Parietal lobe (tissue), 2 donors: Measurements from ENCODE around the gene PAQR7. TPM values are rescaled to one million over a fixed set of nuclear protein-coding genes. Genes with fewer than 3 reads are reported as not detected.

ENCODE experiments used
- small RNA-seq: library from RNA; depleted of rRNA; stranded (forward); fragments of <200 nt; gene quantifications from one replicate; pipeline ENCODE3, GENCODE V24; 2014; ENCODE audit warnings: low replicate concordance
- total RNA-seq: library from RNA; depleted of rRNA; stranded (reverse); fragments of >200 nt; gene quantifications from one replicate; pipeline ENCODE4 v1.2.3, GENCODE V29; 2014

The PAQR7 gene, protein sequence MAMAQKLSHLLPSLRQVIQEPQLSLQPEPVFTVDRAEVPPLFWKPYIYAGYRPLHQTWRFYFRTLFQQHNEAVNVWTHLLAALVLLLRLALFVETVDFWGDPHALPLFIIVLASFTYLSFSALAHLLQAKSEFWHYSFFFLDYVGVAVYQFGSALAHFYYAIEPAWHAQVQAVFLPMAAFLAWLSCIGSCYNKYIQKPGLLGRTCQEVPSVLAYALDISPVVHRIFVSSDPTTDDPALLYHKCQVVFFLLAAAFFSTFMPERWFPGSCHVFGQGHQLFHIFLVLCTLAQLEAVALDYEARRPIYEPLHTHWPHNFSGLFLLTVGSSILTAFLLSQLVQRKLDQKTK
- total RNA-seq = 6.6 TPM

DNA sequence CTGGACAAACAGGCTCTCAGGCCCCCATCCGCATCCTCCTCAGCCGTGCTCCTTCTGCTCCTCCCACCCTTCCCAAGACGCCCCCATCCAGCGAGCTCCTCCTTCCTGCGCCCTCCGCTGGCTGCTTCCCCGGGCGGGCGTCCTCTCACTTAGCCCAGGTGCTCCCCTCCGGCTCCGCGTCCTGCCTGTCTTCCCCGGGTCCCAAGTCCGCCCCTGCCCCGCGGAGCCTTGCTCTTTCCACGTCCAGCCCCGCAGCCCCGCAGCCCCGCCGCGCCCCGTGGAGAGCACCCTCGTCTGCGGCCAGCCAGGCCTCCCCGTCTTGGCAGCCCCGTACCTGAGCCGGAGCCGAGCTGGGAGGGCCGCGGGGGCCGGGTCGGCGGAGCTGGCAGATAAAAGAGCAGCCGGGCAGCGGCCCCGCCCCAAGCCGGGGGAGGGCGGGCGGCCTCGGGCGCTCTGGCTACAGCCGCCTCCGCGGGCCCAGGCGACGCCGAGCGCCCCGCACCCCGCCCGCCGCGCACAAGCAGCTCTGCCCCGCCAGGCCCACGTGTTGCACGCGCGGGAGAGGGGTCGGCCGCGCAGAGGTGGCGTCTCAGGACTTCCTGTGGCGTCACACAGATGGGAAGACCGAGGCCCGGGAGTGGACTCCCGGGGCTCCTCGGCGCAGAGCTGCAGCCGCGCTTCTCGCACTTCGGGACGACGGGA, at the start of gene PAQR7:
Gene PAQR7, minus strand, starts transcription at position 555 of the 702 bp plus-strand sequence. CDS start 11,869 bp downstream, outside the sequence.

DNA sequence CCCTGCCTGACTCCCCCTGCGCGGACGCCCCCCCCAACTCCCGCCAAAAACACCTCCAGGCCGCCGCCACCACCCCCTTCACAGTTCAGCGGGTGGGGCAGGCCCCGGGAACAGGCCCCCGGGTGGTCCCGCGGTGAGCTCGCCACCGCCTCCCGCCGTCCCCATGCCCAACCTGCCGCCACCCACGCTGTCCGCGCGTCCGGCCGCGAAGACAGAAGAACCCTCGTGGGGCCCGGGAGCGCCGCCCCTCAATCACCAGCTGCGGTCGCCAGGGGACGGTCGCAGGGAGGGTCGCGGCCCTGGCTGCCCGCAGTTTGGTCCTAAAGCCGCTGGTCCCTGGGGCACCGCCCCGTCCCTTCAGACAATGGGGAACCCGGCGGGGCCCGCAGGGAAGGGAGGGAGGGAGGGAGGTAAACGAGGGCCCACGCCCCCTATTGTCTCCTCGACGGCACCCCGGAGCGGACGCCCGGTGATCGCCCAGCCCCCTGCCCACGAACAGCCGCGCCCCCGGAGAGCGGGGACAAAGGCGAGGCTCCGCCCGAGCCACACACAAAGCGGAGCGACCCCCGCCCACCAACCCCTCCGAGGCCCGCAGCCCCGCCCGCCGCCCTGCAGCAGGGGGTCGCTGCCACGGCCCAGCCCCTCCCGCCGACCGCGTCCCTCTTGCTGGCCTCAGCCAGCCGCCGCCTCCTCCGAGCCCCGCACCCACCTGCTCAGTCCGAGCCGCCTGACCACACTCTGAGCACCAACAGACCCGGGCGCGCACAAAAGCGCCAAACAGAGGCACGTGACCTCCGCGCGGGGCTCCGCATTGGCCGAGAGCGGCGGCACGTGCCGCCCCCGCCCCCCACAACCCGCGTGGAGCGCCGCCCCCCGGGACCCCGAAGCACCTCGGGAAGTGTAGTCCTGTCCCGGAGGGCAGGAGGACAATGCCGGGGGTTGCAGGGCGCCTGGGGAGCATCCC, 30.5 kb upstream of the PAQR7 start, which contains the start of gene STMN1:
Gene STMN1, minus strand, starts transcription at position 740 of the 964 bp plus-strand sequence. CDS start 1,743 bp downstream, outside the sequence.

DNA sequence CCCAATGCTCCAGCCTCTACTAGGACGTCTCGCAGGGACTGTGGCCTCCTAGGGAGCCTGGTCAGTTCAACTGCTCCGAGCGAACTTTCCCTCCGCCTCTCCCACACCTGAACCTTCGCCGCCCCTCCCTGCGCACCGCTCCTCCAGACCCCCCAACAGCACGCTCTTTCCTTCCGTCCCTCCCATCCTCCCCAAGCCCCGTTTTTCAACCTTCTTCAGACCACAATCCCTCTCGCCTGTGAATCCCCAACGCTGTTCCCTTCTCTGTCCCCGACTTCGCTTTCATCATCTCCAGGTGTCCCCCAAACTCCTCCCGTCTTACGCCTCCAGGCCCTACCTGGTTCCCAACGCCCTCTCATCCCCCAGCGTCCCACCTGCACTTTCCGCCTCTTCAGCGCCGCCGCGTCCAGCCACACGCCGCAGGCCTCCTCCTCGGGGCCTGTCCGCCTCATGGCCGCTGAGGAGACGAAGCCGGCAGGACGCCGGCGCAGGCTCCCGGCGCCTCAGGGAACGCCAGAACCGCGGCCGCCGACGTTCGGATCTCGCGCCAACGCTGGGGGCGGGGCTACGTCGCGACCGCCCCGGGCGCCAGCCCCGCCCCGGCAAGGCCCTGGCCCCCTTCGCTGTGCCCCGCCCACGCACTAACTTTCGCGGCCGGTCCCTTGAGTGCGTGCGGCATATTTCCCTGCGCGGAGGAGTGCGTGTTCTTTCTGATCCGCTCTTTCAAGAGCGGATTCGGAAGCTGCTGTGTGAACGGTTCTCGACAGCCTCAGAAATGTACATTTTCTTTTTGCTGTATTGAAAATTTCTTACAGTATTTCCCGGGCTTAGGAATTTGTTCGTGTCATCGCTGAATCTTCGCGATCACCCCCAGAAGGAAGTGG, 16.4 kb downstream of the PAQR7 start, which contains the start of gene AUNIP:
Gene AUNIP, minus strand, starts transcription at position 552 of the 884 bp plus-strand sequence. Its CDS starts 100 bp downstream, at position 452.

DNA sequence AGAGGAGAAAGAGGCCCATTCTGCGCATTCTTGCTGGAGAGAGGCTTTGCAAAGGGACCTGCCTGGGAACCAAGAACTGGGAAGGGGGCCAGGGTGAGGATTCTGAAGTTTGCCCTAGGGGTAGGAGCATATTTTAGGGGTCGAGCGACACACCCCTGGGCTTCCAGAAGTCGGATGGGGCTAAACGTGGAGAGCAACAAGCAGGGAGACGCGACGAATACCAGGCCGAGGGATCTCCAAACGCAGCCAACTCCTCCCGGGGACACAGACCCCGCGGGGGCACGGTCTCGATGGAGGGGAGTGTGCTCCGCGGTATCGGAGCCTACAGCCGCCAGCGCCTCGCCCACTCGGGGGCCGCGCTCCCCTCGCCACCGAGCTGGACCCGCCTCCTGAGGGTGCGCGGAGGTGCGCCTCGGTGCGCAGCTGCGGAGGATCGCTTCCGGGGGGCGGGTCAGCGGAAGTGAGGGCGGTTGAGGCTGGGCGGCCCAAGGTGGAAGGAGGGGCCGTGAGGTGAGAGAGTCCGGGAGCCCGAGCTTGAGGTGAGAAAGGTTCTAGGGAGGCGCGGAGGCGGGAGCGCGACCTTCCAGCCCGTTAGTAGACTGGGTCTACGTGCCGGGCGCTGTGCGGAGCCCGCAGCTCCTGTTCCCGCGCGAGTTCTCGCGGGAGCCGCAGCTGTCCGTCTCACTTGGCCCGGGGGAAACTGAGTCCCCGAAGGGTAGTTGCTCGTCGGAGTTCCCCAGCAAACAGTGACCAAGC, 55.8 kb downstream of the PAQR7 start, which contains the start of gene MTFR1L:
Gene MTFR1L, plus strand, starts transcription at position 464 of the 756 bp plus-strand sequence. CDS start 3,151 bp downstream, outside the sequence.

Small RNAs within 50 kb of the gene (small RNA-seq; reads per million reads assigned to genes)
- gene AL033528.1 = not detected
- not detected for gene RF00019
- not detected for gene SNRPFP2

Other genes with a start within 250 kb of the PAQR7 start
- gene SELENON, start 75.5 kb downstream of the PAQR7 start, total RNA-seq = 20.7 TPM
- gene MTFR1L, start 55.8 kb downstream of the PAQR7 start, total RNA-seq = 44.4 TPM
- gene AUNIP, start 16.3 kb downstream of the PAQR7 start, total RNA-seq = 1.3 TPM
- 872 TPM for gene STMN1, start 30.7 kb upstream of the PAQR7 start, total RNA-seq
- 5.6 TPM for gene PAFAH2, start 122.4 kb upstream of the PAQR7 start, total RNA-seq
- gene EXTL1, start 146.1 kb upstream of the PAQR7 start, total RNA-seq = 2.2 TPM
- not detected for gene SLC30A2, start 170.4 kb upstream of the PAQR7 start, total RNA-seq
- gene TRIM63, start 191.9 kb upstream of the PAQR7 start, total RNA-seq = not detected
- gene PDIK1L, start 236.1 kb upstream of the PAQR7 start, total RNA-seq = 61.3 TPM